ENCODE data around the gene RFXAP.

- no peak for TF ChIP-seq EZH2 (IDR thresholded peaks at IDR 0.05)
- TF ChIP-seq POLR2AphosphoS5 (IDR thresholded peaks at IDR 0.05; ENCODE audit: borderline replicate concordance, low read depth, low read length) = no peak
Measured at GRCh38 chr13:36796052-36796451, 23.0 kb upstream of the RFXAP start.
